Kidney (tissue), 14 donors: ENCODE results near the gene ATP11C. TPM values are rescaled to one million over a fixed set of nuclear protein-coding genes. Genes with fewer than 3 reads are reported as not detected.
"Not testable (repeated sequence)": the region's sequence is repeated elsewhere in the genome, so short reads cannot be mapped to it uniquely, and the experiment has no call there.

Experiments
- DNase-seq, 5 donors: peaks; one replicate each; pipeline ENCODE4 v3.0.0-alpha.2; 2013 to 2020
- FAIRE-seq: peaks from 2 replicates; lab custom pipeline; 2012; peaks lifted over from hg19 to GRCh38; lab: Jason Lieb, UNC
- H3K27ac ChIP-seq, 2 donors: one replicate each; pipeline ENCODE4 v1.7.0; 2013; ENCODE audit warnings: low read depth in 2 of 2, low read length in 2 of 2, inconsistent platforms in 1 of 2
- H3K27me3 ChIP-seq: one replicate; pipeline ENCODE4 v1.7.1; 2013; ENCODE audit warnings: low read length, inconsistent platforms; ENCODE audit not compliant: control insufficient read depth, insufficient read depth
- H3K36me3 ChIP-seq, 3 donors: one replicate each; pipeline versions ENCODE4 v1.7.0 to v1.7.1; 2013; ENCODE audit warnings: low read length in 3 of 3, control low read depth in 1 of 3, inconsistent platforms in 1 of 3; ENCODE audit not compliant: insufficient read depth in 3 of 3, control insufficient read depth in 2 of 3
- H3K4me1 ChIP-seq, 3 donors: one replicate each; pipeline versions ENCODE4 v1.7.0 to v1.7.1; 2013; ENCODE audit warnings: low read length in 3 of 3, inconsistent platforms in 1 of 3, low read depth in 1 of 3; ENCODE audit not compliant: control insufficient read depth in 2 of 3, insufficient read depth in 2 of 3
- H3K4me3 ChIP-seq, 3 donors: one replicate each; pipeline versions ENCODE4 v1.7.0 to v1.8.1; 2013; ENCODE audit warnings: low read length in 3 of 3, control low read depth in 1 of 3, inconsistent platforms in 1 of 3
- H3K9ac ChIP-seq, 3 donors: one replicate each; pipeline versions ENCODE4 v1.7.0 to v1.7.1; 2013; ENCODE audit warnings: low read length in 3 of 3, control low read depth in 1 of 3, inconsistent platforms in 1 of 3
- H3K9me3 ChIP-seq, 3 donors: one replicate each; pipeline versions ENCODE4 v1.7.0 to v1.7.1; 2013; ENCODE audit warnings: low read length in 3 of 3, control low read depth in 1 of 3, inconsistent platforms in 1 of 3; ENCODE audit not compliant: control insufficient read depth in 2 of 3, insufficient read depth in 1 of 3
- intact Hi-C: fragments of 100-400 bp; cut with DNase I; formaldehyde crosslinking; loops from one replicate; pipeline ENCODE4 v1.11.1; 2022
- polyA plus RNA-seq: library from polyadenylated mRNA; stranded (reverse); fragments of 350-450 nt; fragmentation: Illumina TruSeq; extraction: RNeasy Lipid Tissue Mini Kit (QIAGEN cat#74804); gene quantifications from one replicate; pipeline ENCODE4 v1.2.3, GENCODE V29; 2014; ENCODE audit warnings: low read depth, low replicate concordance; ENCODE audit not compliant: insufficient read depth
- total RNA-seq: library from RNA; stranded (reverse); fragmentation: NEBNext Ultra II Directional; extraction: Animal tissue kit (Norgen Biotek cat#: 25700); gene quantifications from one replicate; pipeline ENCODE4 v1.2.1, GENCODE V29; 2021
- TF ChIP-seq, protein P1 (sequence below): IDR thresholded peaks from 3 replicates; pipeline ENCODE4 v1.5.1; 2012; ENCODE audit warnings: mild to moderate bottlenecking, moderate library complexity, borderline replicate concordance; ENCODE audit not compliant: insufficient read depth; ENCODE audit errors: extremely low read depth
- donor health status: control.
- donor health status: control.
- donor health status: control.
- donor health status: control.
- donor health status: control.
- donor health status: DM: yes; HTN: yes; CAD: no.
- donor health status: Normal renal cell carcinoma (clear cell type).

ATP11C gene
- total and polyA plus RNA-seq, 2 donors from 2014 or later: 10.1 to 23.9 TPM

DNA sequence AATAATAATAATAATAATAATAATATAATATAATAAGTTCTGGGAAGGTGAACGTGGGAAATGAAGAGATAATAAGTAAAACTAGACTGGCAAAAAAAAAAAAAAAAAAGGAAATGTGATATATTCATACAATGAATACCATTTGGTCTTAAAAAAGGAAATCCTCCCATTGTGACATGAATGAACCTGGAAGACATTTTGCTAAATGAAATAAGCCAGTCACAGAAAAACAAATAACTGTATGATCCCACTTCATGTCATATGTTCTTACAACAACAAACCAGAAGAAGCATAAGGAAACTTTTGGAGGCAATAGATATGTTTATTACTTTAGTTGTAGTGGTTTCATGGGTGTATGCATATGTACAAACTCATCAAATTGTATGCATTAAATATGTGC is 63.1 kb downstream of the ATP11C start:
- DNase-seq: no peak
- H3K9me3 ChIP-seq: no peaks in the 10 kb centered on the region
- no peaks in the 10 kb centered on the region for H3K27me3 ChIP-seq
- H3K4me1 ChIP-seq: no peaks in the 10 kb centered on the region
- no peak overlapping the region for H3K9ac ChIP-seq
- H3K36me3 ChIP-seq: no peaks in the 10 kb centered on the region
- no peak overlapping the region for H3K27ac ChIP-seq
- intact Hi-C loops: no loop called here
- no peak for FAIRE-seq
- TF ChIP-seq, protein P1, sequence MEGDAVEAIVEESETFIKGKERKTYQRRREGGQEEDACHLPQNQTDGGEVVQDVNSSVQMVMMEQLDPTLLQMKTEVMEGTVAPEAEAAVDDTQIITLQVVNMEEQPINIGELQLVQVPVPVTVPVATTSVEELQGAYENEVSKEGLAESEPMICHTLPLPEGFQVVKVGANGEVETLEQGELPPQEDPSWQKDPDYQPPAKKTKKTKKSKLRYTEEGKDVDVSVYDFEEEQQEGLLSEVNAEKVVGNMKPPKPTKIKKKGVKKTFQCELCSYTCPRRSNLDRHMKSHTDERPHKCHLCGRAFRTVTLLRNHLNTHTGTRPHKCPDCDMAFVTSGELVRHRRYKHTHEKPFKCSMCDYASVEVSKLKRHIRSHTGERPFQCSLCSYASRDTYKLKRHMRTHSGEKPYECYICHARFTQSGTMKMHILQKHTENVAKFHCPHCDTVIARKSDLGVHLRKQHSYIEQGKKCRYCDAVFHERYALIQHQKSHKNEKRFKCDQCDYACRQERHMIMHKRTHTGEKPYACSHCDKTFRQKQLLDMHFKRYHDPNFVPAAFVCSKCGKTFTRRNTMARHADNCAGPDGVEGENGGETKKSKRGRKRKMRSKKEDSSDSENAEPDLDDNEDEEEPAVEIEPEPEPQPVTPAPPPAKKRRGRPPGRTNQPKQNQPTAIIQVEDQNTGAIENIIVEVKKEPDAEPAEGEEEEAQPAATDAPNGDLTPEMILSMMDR: no peak
- H3K4me3 ChIP-seq: no peak overlapping the region

DNA sequence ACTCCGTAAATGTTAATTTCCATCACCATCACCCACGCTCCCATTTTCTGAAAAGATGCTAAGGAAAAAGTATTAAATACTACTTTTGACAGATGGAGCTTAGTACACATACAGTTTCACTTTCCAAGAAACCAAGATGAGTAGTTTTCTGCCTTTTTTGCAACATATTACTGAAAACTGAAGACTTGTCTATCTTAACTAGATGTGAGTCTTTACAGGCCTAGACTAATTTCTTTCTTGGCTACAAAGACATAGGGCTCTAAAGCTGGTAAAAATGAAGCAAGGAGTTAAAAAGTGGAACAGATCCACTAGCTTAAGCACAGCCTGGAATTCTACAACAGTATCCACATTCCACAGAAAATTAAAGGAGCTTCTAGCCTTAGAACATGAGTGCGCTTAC is 68.2 kb downstream of the ATP11C start:
- TF ChIP-seq, protein P1: no peak
- Histone ChIP-seq H3K27ac (no peak overlapping the region), H3K9ac (no peak overlapping the region), H3K4me1 (no peaks in the 10 kb centered on the region), H3K27me3 (no peaks in the 10 kb centered on the region), H3K4me3 (no peak overlapping the region), H3K9me3 (no peaks in the 10 kb centered on the region), H3K36me3 (no peaks in the 10 kb centered on the region)
- FAIRE-seq (no peak), DNase-seq (no peak)
- intact Hi-C loops: no loop called here

DNA sequence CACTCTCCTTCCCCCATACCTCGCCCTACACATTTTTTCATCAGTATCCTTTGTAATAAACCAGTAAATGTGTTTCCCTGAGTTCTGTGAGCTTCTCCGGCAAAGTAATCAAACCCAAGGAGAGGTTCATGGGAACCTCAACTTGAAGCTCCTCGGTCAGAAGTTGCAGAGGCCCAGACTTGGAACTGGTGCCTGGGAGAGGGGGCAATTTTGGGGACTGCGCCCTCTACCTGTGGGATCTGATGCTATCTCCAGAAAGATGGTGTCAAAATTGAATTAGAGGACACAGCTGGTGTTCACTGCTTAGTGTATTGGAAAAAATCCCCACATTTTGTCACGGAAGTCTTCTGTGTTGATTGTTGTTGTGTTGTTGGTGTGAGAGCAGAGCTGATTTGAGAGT is 70.6 kb downstream of the ATP11C start:
- FAIRE-seq: no peak
- no peak overlapping the region for H3K9ac ChIP-seq
- H3K36me3 ChIP-seq: no peaks in the 10 kb centered on the region
- intact Hi-C loops: no loop called here
- no peak overlapping the region for H3K27ac ChIP-seq
- H3K9me3 ChIP-seq: no peaks in the 10 kb centered on the region
- TF ChIP-seq, protein P1: no peak
- no peaks in the 10 kb centered on the region for H3K4me1 ChIP-seq
- H3K27me3 ChIP-seq: no peaks in the 10 kb centered on the region
- DNase-seq: no peak
- no peak overlapping the region for H3K4me3 ChIP-seq

DNA sequence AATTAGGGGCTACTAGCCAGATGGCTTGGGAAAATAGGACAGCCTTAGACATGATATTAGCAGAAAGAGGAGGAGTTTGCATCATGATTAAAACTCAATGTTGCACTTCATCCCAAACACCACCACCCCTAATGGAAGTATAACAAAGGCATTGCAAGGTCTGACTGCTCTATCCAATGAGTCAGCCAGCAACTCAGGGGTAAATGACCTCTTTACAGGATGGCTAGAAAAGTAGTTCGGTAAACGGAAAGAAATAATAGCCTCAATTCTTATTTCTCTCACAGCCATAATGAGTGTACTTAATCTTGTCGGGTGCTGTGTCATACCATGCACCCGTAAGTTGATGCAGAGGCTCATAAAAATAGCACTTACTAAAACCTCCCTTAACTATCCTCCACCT is 76.0 kb downstream of the ATP11C start:
- DNase-seq, H3K9ac ChIP-seq, FAIRE-seq, intact Hi-C loops, H3K27ac ChIP-seq, H3K4me1 ChIP-seq, H3K36me3 ChIP-seq, H3K27me3 ChIP-seq, H3K4me3 ChIP-seq, H3K9me3 ChIP-seq: not testable (repeated sequence)
